Astrocyte of the spinal cord (primary cell): ENCODE measurements around the gene SAYSD1.

Experiments used
- DNase-seq: peaks from one replicate; pipeline ENCODE4 v3.0.0; 2011; ENCODE audit warnings: low read depth, low spot score
- H3K4me3 ChIP-seq: 2 replicates; pipeline ENCODE4 v1.5.1; 2011; ENCODE audit warnings: low read depth, mild to moderate bottlenecking, low read length, moderate library complexity
- in situ Hi-C: cut with HindIII; loops from 2 replicates; pipeline ENCODE4 v1.10.0; 2017; ENCODE audit warnings: low sequenced_read_pairs
- TF ChIP-seq, protein P1 (sequence below): IDR thresholded peaks from 2 replicates; pipeline ENCODE4 v1.5.1; 2012; ENCODE audit warnings: low read depth, mild to moderate bottlenecking, low read length, inconsistent platforms

Gene SAYSD1

DNA sequence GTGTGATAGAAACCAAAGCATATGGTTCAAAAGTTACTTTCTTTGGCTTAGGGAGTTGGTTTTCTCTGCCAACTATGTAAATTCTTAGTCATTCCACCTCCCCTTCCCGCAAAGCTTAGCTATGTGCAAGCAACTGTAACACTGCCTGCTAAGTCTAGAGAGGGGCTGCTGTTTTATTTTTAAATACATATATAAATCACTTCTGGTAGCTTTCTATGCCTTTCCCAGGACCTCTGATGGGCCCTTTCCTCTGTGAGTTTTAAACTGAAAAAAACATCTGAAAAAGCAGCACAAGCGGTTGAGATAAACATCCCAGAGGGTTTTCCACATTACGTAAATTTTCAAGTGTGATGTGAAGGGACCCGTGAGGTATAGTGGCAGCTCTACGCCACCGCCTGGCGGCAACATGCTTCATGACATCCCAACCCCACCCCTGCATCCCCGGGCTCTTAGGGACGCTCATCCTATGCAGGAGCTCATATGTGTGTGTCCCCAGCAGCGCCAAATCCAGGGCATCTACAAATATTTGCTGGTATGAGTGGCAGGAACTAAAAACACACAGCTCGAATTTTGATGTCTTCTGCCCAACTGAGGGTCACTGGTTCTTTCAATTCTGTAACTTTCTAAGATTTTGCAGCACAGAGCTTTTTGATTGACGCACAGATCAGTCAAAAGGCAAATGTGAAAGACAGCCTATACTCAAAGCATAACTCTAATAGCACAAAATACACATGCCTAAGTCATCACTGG lies 12.7 kb downstream of the SAYSD1 start:
- in situ Hi-C loops = no loop called here
- TF ChIP-seq, protein P1, sequence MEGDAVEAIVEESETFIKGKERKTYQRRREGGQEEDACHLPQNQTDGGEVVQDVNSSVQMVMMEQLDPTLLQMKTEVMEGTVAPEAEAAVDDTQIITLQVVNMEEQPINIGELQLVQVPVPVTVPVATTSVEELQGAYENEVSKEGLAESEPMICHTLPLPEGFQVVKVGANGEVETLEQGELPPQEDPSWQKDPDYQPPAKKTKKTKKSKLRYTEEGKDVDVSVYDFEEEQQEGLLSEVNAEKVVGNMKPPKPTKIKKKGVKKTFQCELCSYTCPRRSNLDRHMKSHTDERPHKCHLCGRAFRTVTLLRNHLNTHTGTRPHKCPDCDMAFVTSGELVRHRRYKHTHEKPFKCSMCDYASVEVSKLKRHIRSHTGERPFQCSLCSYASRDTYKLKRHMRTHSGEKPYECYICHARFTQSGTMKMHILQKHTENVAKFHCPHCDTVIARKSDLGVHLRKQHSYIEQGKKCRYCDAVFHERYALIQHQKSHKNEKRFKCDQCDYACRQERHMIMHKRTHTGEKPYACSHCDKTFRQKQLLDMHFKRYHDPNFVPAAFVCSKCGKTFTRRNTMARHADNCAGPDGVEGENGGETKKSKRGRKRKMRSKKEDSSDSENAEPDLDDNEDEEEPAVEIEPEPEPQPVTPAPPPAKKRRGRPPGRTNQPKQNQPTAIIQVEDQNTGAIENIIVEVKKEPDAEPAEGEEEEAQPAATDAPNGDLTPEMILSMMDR = peak; percentile 51
- no peak overlapping the region for H3K4me3 ChIP-seq
- peak; percentile 60 for DNase-seq

DNA sequence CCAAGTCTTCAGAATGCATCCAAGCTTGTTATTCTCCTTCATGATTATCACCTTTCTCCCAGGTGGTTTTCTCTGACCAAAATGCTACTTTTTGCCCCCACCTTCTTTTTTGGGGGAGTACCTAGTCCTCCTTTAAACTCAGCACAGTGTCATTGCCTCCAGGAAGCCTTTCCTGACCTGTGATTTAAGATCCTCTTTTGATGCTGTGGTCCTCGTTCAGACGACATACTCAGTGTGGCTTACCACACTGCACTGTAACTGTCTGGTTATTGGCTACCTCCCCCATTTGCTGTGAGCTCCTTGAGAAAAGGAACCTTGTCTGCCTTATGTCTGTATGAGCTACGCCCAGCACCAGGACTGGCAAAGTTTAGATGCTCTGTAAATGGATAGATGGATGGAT lies 14.6 kb downstream of the SAYSD1 start:
- in situ Hi-C loops = no loop called here
- TF ChIP-seq, protein P1 = no peak
- DNase-seq = no peak
- no peak overlapping the region for H3K4me3 ChIP-seq

GRCh38 chr6:39095578-39095977 lies 19.4 kb downstream of the SAYSD1 start:
- in situ Hi-C loops = no loop called here
- no peak overlapping the region for H3K4me3 ChIP-seq
- TF ChIP-seq, protein P1 = no peak
- DNase-seq = no peak

- TF ChIP-seq, protein P1 = no peak
- in situ Hi-C loops = no loop called here
- DNase-seq = no peak
- no peak overlapping the region for H3K4me3 ChIP-seq
Measured at GRCh38 chr6:39093149-39093708, 21.8 kb downstream of the SAYSD1 start.

- in situ Hi-C loops = no loop called here
- TF ChIP-seq, protein P1 = no peak
- H3K4me3 ChIP-seq = no peak overlapping the region
- no peak for DNase-seq
Measured at GRCh38 chr6:39092124-39092523, 22.9 kb downstream of the SAYSD1 start.

GRCh38 chr6:39091220-39091619 lies 23.8 kb downstream of the SAYSD1 start:
- H3K4me3 ChIP-seq = no peak overlapping the region
- TF ChIP-seq, protein P1 = no peak
- in situ Hi-C loops = no loop called here
- DNase-seq = no peak
